ENCODE measurements around the gene SLC6A9. TPM values are rescaled to one million over a fixed set of nuclear protein-coding genes. Genes with fewer than 3 reads are reported as not detected.

The SLC6A9 gene
- total RNA-seq, 4 donors from 2014 or later, result 55.8 to 85.7 (median 62.0) TPM

- no peak for TF ChIP-seq CTCF (IDR thresholded peaks at IDR 0.05)
- TF ChIP-seq POLR2A (IDR thresholded peaks at IDR 0.05), result no peak
- intact Hi-C loops (cut with DNase I; ENCODE audit: low total_unique reads), result no loop called here
- 75 to 83% methylated on average over 8 of the region's 8 CpGs for WGBS, 2 donors
- no peak overlapping the region for H3K4me3 ChIP-seq (ENCODE audit: low read depth, poor library complexity, severe bottlenecking)
- no peak for DNase-seq (ENCODE audit: low spot score in 2 of 2)
Observed at GRCh38 chr1:44000122-44000665, 31.1 kb downstream of the SLC6A9 start.

GRCh38 chr1:43999455-43999854 lies 31.8 kb downstream of the SLC6A9 start:
- intact Hi-C loops (cut with DNase I; ENCODE audit: low total_unique reads), result no loop called here
- whole genome bisulfite sequencing, 2 donors, result 76% methylated on average over 8 of the region's 8 CpGs
- TF ChIP-seq POLR2A (IDR thresholded peaks at IDR 0.05), result no peak
- no peak for TF ChIP-seq CTCF (IDR thresholded peaks at IDR 0.05)
- H3K4me3 ChIP-seq (ENCODE audit: low read depth, poor library complexity, severe bottlenecking), result no peak overlapping the region
- no peak for DNase-seq (ENCODE audit: low spot score in 2 of 2)

- TF ChIP-seq POLR2A (IDR thresholded peaks at IDR 0.05) (no peak), CTCF (IDR thresholded peaks at IDR 0.05) (no peak)
- no peak for DNase-seq (ENCODE audit: low spot score in 2 of 2)
- 87 to 88% methylated on average over 11 of the region's 11 CpGs for WGBS, 2 donors
- intact Hi-C loops (cut with DNase I; ENCODE audit: low total_unique reads), result no loop called here
- H3K4me3 ChIP-seq (ENCODE audit: low read depth, poor library complexity, severe bottlenecking), result no peak overlapping the region
Observed at GRCh38 chr1:43998000-43998378, 33.3 kb downstream of the SLC6A9 start.

- DNase-seq (ENCODE audit: low spot score in 2 of 2), result no peak
- intact Hi-C loops (cut with DNase I; ENCODE audit: low total_unique reads), result no loop called here
- no peak for TF ChIP-seq POLR2A (IDR thresholded peaks at IDR 0.05)
- TF ChIP-seq CTCF (IDR thresholded peaks at IDR 0.05), result no peak
- 89 to 95% methylated on average over 11 to 12 of the region's 22 CpGs for WGBS, 2 donors
- no peak overlapping the region for H3K4me3 ChIP-seq (ENCODE audit: low read depth, poor library complexity, severe bottlenecking)
Observed at GRCh38 chr1:43997295-43997999, 33.8 kb downstream of the SLC6A9 start.

GRCh38 chr1:43996733-43997115 lies 34.5 kb downstream of the SLC6A9 start:
- no peak overlapping the region for H3K4me3 ChIP-seq (ENCODE audit: low read depth, poor library complexity, severe bottlenecking)
- whole genome bisulfite sequencing, 2 donors, result 61 to 82% methylated on average over 6 of the region's 6 CpGs
- no peak for DNase-seq (ENCODE audit: low spot score in 2 of 2)
- intact Hi-C loops (cut with DNase I; ENCODE audit: low total_unique reads), result no loop called here
- TF ChIP-seq CTCF (IDR thresholded peaks at IDR 0.05), result no peak
- TF ChIP-seq POLR2A (IDR thresholded peaks at IDR 0.05), result no peak
